ENCODE data around the gene NRDC.
A peak's percentile ranks its signal among the peaks of the same experiment; 100 is the strongest.

The NRDC gene

GRCh38 chr1:51856745-51857144 lies 21.8 kb downstream of the NRDC start:
- no peak overlapping the region for H3K4me3 ChIP-seq
- H3K4me2 ChIP-seq: no peak overlapping the region
- no peaks in the 10 kb centered on the region for H3K27me3 ChIP-seq
- TF ChIP-seq Cebpa-rat (IDR thresholded peaks at IDR 0.05): no peak
- peaks cover 0 to 89% (median 77%) of the 10 kb centered on the region in 11 experiments; a peak in 21 of 22 replicates for H4K20me1 ChIP-seq
- no peaks in the 10 kb centered on the region for H3K9me3 ChIP-seq (replicated peaks in 1 of 11)
- no peak overlapping the region for H3K9ac ChIP-seq
- no peaks in the 10 kb centered on the region for H3K4me1 ChIP-seq
- H3K36me3 ChIP-seq: peaks cover 26 to 78% (median 47%) of the 10 kb centered on the region in 11 experiments
- H3K27ac ChIP-seq: no peak overlapping the region

GRCh38 chr1:51855624-51856023 lies 22.9 kb downstream of the NRDC start:
- H3K27me3 ChIP-seq: no peaks in the 10 kb centered on the region
- no peak for TF ChIP-seq Cebpa-rat (IDR thresholded peaks at IDR 0.05)
- no peak overlapping the region for H3K9ac ChIP-seq
- H3K9me3 ChIP-seq (replicated peaks in 1 of 11): no peaks in the 10 kb centered on the region
- H3K4me1 ChIP-seq: peaks cover 0 to 6% (median 0%) of the 10 kb centered on the region in 10 experiments; a peak in 2 of 20 replicates
- peaks cover 0 to 81% (median 66%) of the 10 kb centered on the region in 11 experiments; a peak in 21 of 22 replicates for H4K20me1 ChIP-seq
- no peak overlapping the region for H3K27ac ChIP-seq
- H3K36me3 ChIP-seq: peaks cover 20 to 67% (median 43%) of the 10 kb centered on the region in 11 experiments
- H3K4me2 ChIP-seq: no peak overlapping the region
- H3K4me3 ChIP-seq: no peak overlapping the region

- Histone ChIP-seq H3K27ac (no peak overlapping the region), H3K4me1 (peaks cover 0 to 9% (median 0%) of the 10 kb centered on the region in 10 experiments; a peak in 2 of 20 replicates), H3K36me3 (peaks cover 25 to 68% (median 43%) of the 10 kb centered on the region in 11 experiments), H3K4me3 (no peak overlapping the region), H3K9ac (no peak overlapping the region), H3K4me2 (no peak overlapping the region), H3K27me3 (no peaks in the 10 kb centered on the region), H4K20me1 (peaks cover 0 to 62% (median 44%) of the 10 kb centered on the region in 11 experiments; a peak in 19 of 22 replicates), H3K9me3 (replicated peaks in 1 of 11) (peaks cover 10 to 17% (median 15%) of the 10 kb centered on the region in 11 experiments; a peak in 21 of 22 replicates)
- no peak for TF ChIP-seq Cebpa-rat (IDR thresholded peaks at IDR 0.05)
These were observed 25.2 kb downstream of the NRDC start for GRCh38 chr1:51853360-51853759.

GRCh38 chr1:51851882-51852396 lies 26.6 kb downstream of the NRDC start:
- no peak overlapping the region for H3K9ac ChIP-seq
- no peaks in the 10 kb centered on the region for H3K27me3 ChIP-seq
- H3K36me3 ChIP-seq: peaks cover 39 to 73% (median 56%) of the 10 kb centered on the region in 11 experiments
- H4K20me1 ChIP-seq: peaks cover 0 to 51% (median 30%) of the 10 kb centered on the region in 11 experiments; a peak in 19 of 22 replicates
- H3K4me1 ChIP-seq: peaks cover 0 to 9% (median 0%) of the 10 kb centered on the region in 10 experiments; a peak in 2 of 20 replicates
- H3K27ac ChIP-seq: no peak overlapping the region
- H3K9me3 ChIP-seq (replicated peaks in 1 of 11): peaks cover 20 to 31% (median 29%) of the 10 kb centered on the region in 11 experiments
- H3K4me2 ChIP-seq: no peak overlapping the region
- TF ChIP-seq Cebpa-rat (IDR thresholded peaks at IDR 0.05): no peak
- H3K4me3 ChIP-seq: no peak overlapping the region

GRCh38 chr1:51850420-51851223 lies 27.9 kb downstream of the NRDC start:
- no peaks in the 10 kb centered on the region for H3K27me3 ChIP-seq
- H3K9ac ChIP-seq: no peak overlapping the region
- H3K27ac ChIP-seq: no peak overlapping the region
- H3K36me3 ChIP-seq: peaks cover 47 to 72% (median 58%) of the 10 kb centered on the region in 11 experiments
- peaks cover 0 to 9% (median 5%) of the 10 kb centered on the region in 10 experiments; a peak in 5 of 20 replicates for H3K4me1 ChIP-seq
- peaks cover 0 to 38% (median 21%) of the 10 kb centered on the region in 11 experiments; a peak in 15 of 22 replicates for H4K20me1 ChIP-seq
- H3K4me3 ChIP-seq: no peak overlapping the region
- no peak overlapping the region for H3K4me2 ChIP-seq
- no peak for TF ChIP-seq Cebpa-rat (IDR thresholded peaks at IDR 0.05)
- H3K9me3 ChIP-seq (replicated peaks in 1 of 11): peaks cover 23 to 40% (median 38%) of the 10 kb centered on the region in 11 experiments

GRCh38 chr1:51847294-51847920 lies 31.1 kb downstream of the NRDC start:
- H3K27ac ChIP-seq: no peak overlapping the region
- TF ChIP-seq Cebpa-rat (IDR thresholded peaks at IDR 0.05): no peak
- H3K36me3 ChIP-seq: peaks cover 29 to 49% (median 41%) of the 10 kb centered on the region in 11 experiments
- peaks cover 23 to 45% (median 39%) of the 10 kb centered on the region in 11 experiments for H3K9me3 ChIP-seq (replicated peaks in 1 of 11)
- no peak overlapping the region for H3K4me2 ChIP-seq
- H4K20me1 ChIP-seq: peaks cover 0 to 28% (median 3%) of the 10 kb centered on the region in 11 experiments; a peak in 8 of 22 replicates
- 0 out of 20 replicates have a peak overlapping the region, but pooled peaks of 1 of the 10 experiments have one; percentile 11 for H3K4me3 ChIP-seq
- H3K9ac ChIP-seq: no peak overlapping the region
- peaks cover 0 to 15% (median 9%) of the 10 kb centered on the region in 10 experiments; a peak in 11 of 20 replicates for H3K4me1 ChIP-seq
- H3K27me3 ChIP-seq: no peaks in the 10 kb centered on the region

- H3K36me3 ChIP-seq: peaks cover 43 to 68% (median 54%) of the 10 kb centered on the region in 11 experiments
- no peak overlapping the region for H3K27ac ChIP-seq
- peaks cover 15 to 35% (median 29%) of the 10 kb centered on the region in 11 experiments for H3K9me3 ChIP-seq (replicated peaks in 1 of 11)
- H3K27me3 ChIP-seq: no peaks in the 10 kb centered on the region
- no peak overlapping the region for H3K4me3 ChIP-seq
- peaks cover 0 to 46% (median 12%) of the 10 kb centered on the region in 11 experiments; a peak in 12 of 22 replicates for H4K20me1 ChIP-seq
- no peak overlapping the region for H3K4me2 ChIP-seq
- no peak for TF ChIP-seq Cebpa-rat (IDR thresholded peaks at IDR 0.05)
- no peak overlapping the region for H3K9ac ChIP-seq
- H3K4me1 ChIP-seq: peaks cover 0 to 15% (median 8%) of the 10 kb centered on the region in 10 experiments; a peak in 9 of 20 replicates
These were observed 34.6 kb downstream of the NRDC start for GRCh38 chr1:51843948-51844347.

GRCh38 chr1:51842261-51842660 lies 36.3 kb downstream of the NRDC start:
- Histone ChIP-seq H3K27me3 (no peaks in the 10 kb centered on the region), H3K4me2 (no peak overlapping the region), H3K9ac (no peak overlapping the region), H3K27ac (no peak overlapping the region), H3K9me3 (replicated peaks in 1 of 11) (peaks cover 6 to 19% (median 13%) of the 10 kb centered on the region in 11 experiments), H3K4me3 (no peak overlapping the region), H3K4me1 (peaks cover 0 to 15% (median 8%) of the 10 kb centered on the region in 10 experiments; a peak in 9 of 20 replicates), H4K20me1 (peaks cover 0 to 49% (median 12%) of the 10 kb centered on the region in 11 experiments; a peak in 12 of 22 replicates), H3K36me3 (peaks cover 40 to 69% (median 54%) of the 10 kb centered on the region in 11 experiments)
- no peak for TF ChIP-seq Cebpa-rat (IDR thresholded peaks at IDR 0.05)

Data from BLaER1 treated with 17β-estradiol and CSF1 and Interleukin-3, amounts not matched to agents 10 nM and 100 nM (cell line).